ENCODE measurements around the gene AR. TPM values are rescaled to one million over a fixed set of nuclear protein-coding genes. Genes with fewer than 3 reads are reported as not detected.

The AR gene
- total and polyA plus RNA-seq, 2 of the 4 experiments (the other 2 are of a cell fraction), result 1.5 to 4.7 TPM

DNA sequence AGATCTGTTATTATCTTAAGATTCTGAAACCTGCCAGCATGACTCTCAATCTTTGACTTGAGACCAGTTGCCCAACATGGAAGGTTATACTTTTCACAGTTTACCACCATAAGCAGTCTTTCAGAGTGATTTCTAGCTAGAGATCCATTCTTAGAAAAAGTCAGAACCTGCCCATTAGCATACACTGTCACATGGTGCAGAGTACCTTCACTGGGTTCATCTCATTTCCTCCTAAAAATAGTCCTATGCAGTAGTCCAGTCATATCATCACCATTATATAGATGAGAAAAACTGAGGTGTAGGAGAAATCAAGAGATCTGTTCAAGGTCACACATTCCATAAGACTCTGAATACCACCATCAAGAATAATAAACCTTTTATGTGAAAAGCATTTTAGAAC lies 153.6 kb downstream of the AR start:
- Histone ChIP-seq H3K23ac (ENCODE audit: low read depth, low read length) (no peak overlapping the region), H3K27me3 (ENCODE audit: control insufficient read depth, insufficient read depth, low read length) (no peaks in the 10 kb centered on the region; the same call in 1 of the 2 replicates), H4K8ac (ENCODE audit: low read depth in 2 of 2, low read length in 2 of 2) (no peak overlapping the region), H2AK9ac (replicated peaks; ENCODE audit: low read depth, low read length, poor library complexity) (no peak overlapping the region), H2BK20ac (ENCODE audit: low read depth, low read length) (no peak overlapping the region), H3K18ac (ENCODE audit: low read depth, low read length) (no peak overlapping the region), H3K4ac (ENCODE audit: low read depth, low read length) (no peak overlapping the region), H4K20me1 (ENCODE audit: insufficient read depth, low read length) (no peaks in the 10 kb centered on the region), H2AFZ (replicated peaks; ENCODE audit: low read length, poor library complexity) (no peak overlapping the region), H3K79me1 (ENCODE audit: low read depth in 1 of 2, low read length in 2 of 2) (no peaks in the 10 kb centered on the region), H3K4me1 (ENCODE audit: control insufficient read depth, insufficient read depth, low read length) (no peaks in the 10 kb centered on the region), H3K14ac (replicated peaks; ENCODE audit: low read depth, low read length) (no peak overlapping the region), H2BK120ac (ENCODE audit: low read depth, low read length) (no peak overlapping the region), H3K9me1 (ENCODE audit: insufficient read depth, low read length) (no peaks in the 10 kb centered on the region), H3K36me3 (ENCODE audit: control insufficient read depth, insufficient read depth, low read length) (no peaks in the 10 kb centered on the region), H3K4me3 (ENCODE audit: insufficient read depth, low read depth, low read length) (no peak overlapping the region), H3K4me2 (ENCODE audit: low read depth, low read length) (no peak overlapping the region), H2AK5ac (ENCODE audit: low read depth, low read length) (no peak overlapping the region), H3K9ac (ENCODE audit: low read depth, low read length) (no peak overlapping the region), H4K91ac (ENCODE audit: insufficient read depth, low read depth, low read length) (no peak overlapping the region), H3K56ac (ENCODE audit: extremely low read depth, insufficient read depth, low read length) (no peak overlapping the region), H3K27ac (ENCODE audit: insufficient read depth, low read length) (no peak overlapping the region), H4K5ac (ENCODE audit: low read depth, low read length) (no peak overlapping the region), H2BK15ac (ENCODE audit: low read depth, low read length) (no peak overlapping the region), H3K9me3 (ENCODE audit: control insufficient read depth, insufficient read depth, low read length) (no peaks in the 10 kb centered on the region), H2BK5ac (ENCODE audit: low read depth, low read length, poor library complexity, severe bottlenecking) (no peak overlapping the region)
- TF ChIP-seq CHD1 (IDR thresholded peaks at IDR 0.05; ENCODE audit: low read depth, low read length), result no peak
- TF ChIP-seq FOS (IDR thresholded peaks at IDR 0.05; ENCODE audit: low read depth, low read length), result no peak
- TF ChIP-seq RFX5 (IDR thresholded peaks at IDR 0.05; ENCODE audit: low read depth, low read length), result no peak
- TF ChIP-seq BHLHE40 (IDR thresholded peaks at IDR 0.05; ENCODE audit: low read depth, low read length), result no peak
- TF ChIP-seq MAFK (IDR thresholded peaks at IDR 0.05; ENCODE audit: low read depth, low read length), result no peak
- no peak for TF ChIP-seq CEBPB (IDR thresholded peaks at IDR 0.05; ENCODE audit: low read depth, low read length)
- TF ChIP-seq MAZ (IDR thresholded peaks at IDR 0.05; ENCODE audit: borderline replicate concordance, low read depth, low read length), result no peak
- no peak for TF ChIP-seq RAD21 (IDR thresholded peaks at IDR 0.05; ENCODE audit: low read length)
- no peak for TF ChIP-seq MXI1 (IDR thresholded peaks at IDR 0.05; ENCODE audit: borderline replicate concordance, low read depth, low read length)
- TF ChIP-seq, protein P1, sequence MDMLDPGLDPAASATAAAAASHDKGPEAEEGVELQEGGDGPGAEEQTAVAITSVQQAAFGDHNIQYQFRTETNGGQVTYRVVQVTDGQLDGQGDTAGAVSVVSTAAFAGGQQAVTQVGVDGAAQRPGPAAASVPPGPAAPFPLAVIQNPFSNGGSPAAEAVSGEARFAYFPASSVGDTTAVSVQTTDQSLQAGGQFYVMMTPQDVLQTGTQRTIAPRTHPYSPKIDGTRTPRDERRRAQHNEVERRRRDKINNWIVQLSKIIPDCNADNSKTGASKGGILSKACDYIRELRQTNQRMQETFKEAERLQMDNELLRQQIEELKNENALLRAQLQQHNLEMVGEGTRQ (IDR thresholded peaks at IDR 0.05; ENCODE audit: low read depth, low read length), result no peak
- no peak for TF ChIP-seq CTCF (conservative IDR thresholded peaks at IDR 0.05; ENCODE audit: low read depth, low read length)
- TF ChIP-seq SMC3 (IDR thresholded peaks at IDR 0.05; ENCODE audit: low read depth, low read length), result no peak
- TF ChIP-seq NFE2L2 (IDR thresholded peaks at IDR 0.05; ENCODE audit: low read depth, low read length), result no peak
- TF ChIP-seq RCOR1 (IDR thresholded peaks at IDR 0.05; ENCODE audit: insufficient replicate concordance, low read length), result no peak
- TF ChIP-seq, protein P2, sequence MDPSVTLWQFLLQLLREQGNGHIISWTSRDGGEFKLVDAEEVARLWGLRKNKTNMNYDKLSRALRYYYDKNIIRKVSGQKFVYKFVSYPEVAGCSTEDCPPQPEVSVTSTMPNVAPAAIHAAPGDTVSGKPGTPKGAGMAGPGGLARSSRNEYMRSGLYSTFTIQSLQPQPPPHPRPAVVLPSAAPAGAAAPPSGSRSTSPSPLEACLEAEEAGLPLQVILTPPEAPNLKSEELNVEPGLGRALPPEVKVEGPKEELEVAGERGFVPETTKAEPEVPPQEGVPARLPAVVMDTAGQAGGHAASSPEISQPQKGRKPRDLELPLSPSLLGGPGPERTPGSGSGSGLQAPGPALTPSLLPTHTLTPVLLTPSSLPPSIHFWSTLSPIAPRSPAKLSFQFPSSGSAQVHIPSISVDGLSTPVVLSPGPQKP (IDR thresholded peaks at IDR 0.05; ENCODE audit: borderline replicate concordance, low read depth, low read length), result no peak
- TF ChIP-seq POLR2A (IDR thresholded peaks at IDR 0.05; ENCODE audit: low read depth, low read length), result no peak
- intact Hi-C loops (cut with micrococcal nuclease) (no loop called here), dilution Hi-C loops (cut with HindIII; ENCODE audit: low sequenced_read_pairs, unreplicated experiment) (no loop called here), in situ Hi-C loops (cut with MboI; ENCODE audit: low sequenced_read_pairs) (no loop called here)
- no TSS peak for BruUV-seq (replicated peaks)
- ATAC-seq (ENCODE audit: low read depth), result no peak
- ChIA-PET CTCF (no interaction called here), POLR2A (ENCODE audit: unreplicated experiment) (no interaction called here)
- DNase-seq, result no peak

All from IMR-90 (cell line).